Colonic mucosa (tissue), 4 donors: ENCODE measurements around the gene ZNF408. TPM values are rescaled to one million over a fixed set of nuclear protein-coding genes. Genes with fewer than 3 reads are reported as not detected.

Experiments
- DNase-seq: peaks from one replicate; pipeline ENCODE4 v3.0.0-alpha.2; 2020
- H3K27ac ChIP-seq: fragments of 200-600 bp; one replicate; pipeline ENCODE4 v1.8.0; 2021
- H3K27me3 ChIP-seq: fragments of 200-600 bp; one replicate; pipeline ENCODE4 v1.8.0; 2021
- H3K36me3 ChIP-seq: fragments of 200-600 bp; one replicate; pipeline ENCODE4 v1.8.0; 2021
- H3K4me1 ChIP-seq: fragments of 200-600 bp; one replicate; pipeline ENCODE4 v1.8.0; 2021; ENCODE audit warnings: mild to moderate bottlenecking
- H3K4me3 ChIP-seq: fragments of 200-600 bp; one replicate; pipeline ENCODE4 v1.8.0; 2021
- H3K9ac ChIP-seq, 2 donors: one replicate each; pipeline ENCODE4 v1.7.0; 2013; ENCODE audit warnings: control low read depth in 2 of 2, low read depth in 2 of 2, low read length in 2 of 2
- H3K9me3 ChIP-seq: fragments of 200-600 bp; one replicate; pipeline ENCODE4 v1.8.0; 2021
- intact Hi-C: fragments of 100-400 bp; cut with DNase I; formaldehyde crosslinking; loops from one replicate; pipeline ENCODE4 v1.14.1; 2022
- total RNA-seq, 2 donors: library from RNA; stranded (reverse); fragmentation: NEBNext Ultra II Directional in 1 of 2; extraction: Animal tissue kit (Norgen Biotek cat#: 25700) in 1 of 2; gene quantifications; one replicate each; pipeline ENCODE4 v1.2.1, GENCODE V29; 2021
- TF ChIP-seq, protein P1 (sequence below): fragments of 200-600 bp; IDR thresholded peaks from one replicate; pipeline ENCODE4 v1.8.0; 2022; ENCODE audit warnings: antibody characterized with exemption, mild to moderate bottlenecking
- donor health status: healthy.
- donor health status: DM: no; HTN: no; CAD: no.
- donor health status: DM: no; HTN: no; CAD: no.

The ZNF408 gene
- total RNA-seq, 2 donors from 2014 or later = 11.7 to 15.5 TPM

DNA sequence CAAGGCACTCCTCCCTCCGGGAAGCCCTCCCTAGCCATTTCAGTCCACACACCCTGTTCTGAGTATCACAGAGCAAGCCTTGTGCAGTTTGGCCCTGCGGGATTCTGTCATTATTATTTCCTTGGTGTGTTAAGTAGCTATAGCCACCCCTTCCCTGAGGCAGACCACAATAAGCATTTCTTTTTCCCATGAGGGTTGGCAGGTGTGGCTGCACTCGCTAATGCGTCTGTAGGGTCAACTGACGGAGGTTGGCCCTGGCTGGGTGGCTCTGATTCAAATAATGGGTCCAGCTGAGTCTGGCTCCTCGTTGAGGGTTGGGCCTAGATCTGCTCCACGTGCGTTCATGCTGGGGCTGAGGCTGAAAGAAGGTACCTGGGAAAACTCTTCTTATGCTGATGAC lies 23.3 kb downstream of the ZNF408 start:
- TF ChIP-seq, protein P1, sequence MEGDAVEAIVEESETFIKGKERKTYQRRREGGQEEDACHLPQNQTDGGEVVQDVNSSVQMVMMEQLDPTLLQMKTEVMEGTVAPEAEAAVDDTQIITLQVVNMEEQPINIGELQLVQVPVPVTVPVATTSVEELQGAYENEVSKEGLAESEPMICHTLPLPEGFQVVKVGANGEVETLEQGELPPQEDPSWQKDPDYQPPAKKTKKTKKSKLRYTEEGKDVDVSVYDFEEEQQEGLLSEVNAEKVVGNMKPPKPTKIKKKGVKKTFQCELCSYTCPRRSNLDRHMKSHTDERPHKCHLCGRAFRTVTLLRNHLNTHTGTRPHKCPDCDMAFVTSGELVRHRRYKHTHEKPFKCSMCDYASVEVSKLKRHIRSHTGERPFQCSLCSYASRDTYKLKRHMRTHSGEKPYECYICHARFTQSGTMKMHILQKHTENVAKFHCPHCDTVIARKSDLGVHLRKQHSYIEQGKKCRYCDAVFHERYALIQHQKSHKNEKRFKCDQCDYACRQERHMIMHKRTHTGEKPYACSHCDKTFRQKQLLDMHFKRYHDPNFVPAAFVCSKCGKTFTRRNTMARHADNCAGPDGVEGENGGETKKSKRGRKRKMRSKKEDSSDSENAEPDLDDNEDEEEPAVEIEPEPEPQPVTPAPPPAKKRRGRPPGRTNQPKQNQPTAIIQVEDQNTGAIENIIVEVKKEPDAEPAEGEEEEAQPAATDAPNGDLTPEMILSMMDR = no peak
- Histone ChIP-seq H3K4me1 (no peaks in the 10 kb centered on the region), H3K36me3 (no peaks in the 10 kb centered on the region), H3K27ac (no peak overlapping the region), H3K27me3 (no peaks in the 10 kb centered on the region), H3K4me3 (no peak overlapping the region), H3K9ac (no peak overlapping the region), H3K9me3 (no peaks in the 10 kb centered on the region)
- DNase-seq = no peak
- intact Hi-C loops = no loop called here

DNA sequence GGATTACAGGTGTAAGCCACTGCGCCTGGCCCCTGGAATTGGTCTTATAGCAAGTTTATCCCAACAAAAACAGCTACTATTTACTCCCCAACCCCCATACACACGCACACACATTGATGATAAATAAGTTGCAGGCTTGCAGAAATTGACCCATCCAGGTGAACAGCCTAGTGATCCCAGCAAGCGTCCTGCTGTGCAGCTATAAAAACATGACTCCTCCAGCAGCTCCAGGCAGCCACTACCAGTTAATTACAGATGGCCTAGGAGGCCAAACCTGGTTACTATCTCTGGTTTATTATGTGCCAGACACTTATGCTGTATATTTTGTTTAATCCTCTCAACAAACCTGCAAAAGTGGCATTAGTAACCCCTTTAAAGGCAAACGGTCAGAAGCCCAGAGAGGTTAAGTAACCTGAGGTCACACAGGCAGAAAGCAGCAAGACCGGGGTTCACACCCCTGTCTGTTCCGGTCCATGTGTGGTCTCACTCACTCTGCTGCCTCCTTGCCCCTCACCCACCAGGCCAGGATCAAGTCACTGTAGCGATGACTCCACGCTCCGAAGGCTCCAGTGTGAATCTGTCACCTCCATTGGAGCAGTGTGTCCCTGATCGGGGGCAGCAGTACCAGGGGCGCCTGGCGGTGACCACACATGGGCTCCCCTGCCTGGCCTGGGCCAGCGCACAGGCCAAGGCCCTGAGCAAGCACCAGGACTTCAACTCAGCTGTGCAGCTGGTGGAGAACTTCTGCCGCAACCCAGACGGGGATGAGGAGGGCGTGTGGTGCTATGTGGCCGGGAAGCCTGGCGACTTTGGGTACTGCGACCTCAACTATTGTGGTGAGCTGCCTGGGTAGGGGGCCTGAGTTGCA lies 24.7 kb downstream of the ZNF408 start:
- intact Hi-C loops = no loop called here
- H3K9ac ChIP-seq = no peak overlapping the region
- no peaks in the 10 kb centered on the region for H3K36me3 ChIP-seq
- no peak for DNase-seq
- no peaks in the 10 kb centered on the region for H3K9me3 ChIP-seq
- TF ChIP-seq, protein P1 = no peak
- no peak overlapping the region for H3K4me3 ChIP-seq
- no peak overlapping the region for H3K27ac ChIP-seq
- no peaks in the 10 kb centered on the region for H3K27me3 ChIP-seq
- no peaks in the 10 kb centered on the region for H3K4me1 ChIP-seq

- Histone ChIP-seq H3K4me3 (no peak overlapping the region), H3K36me3 (no peaks in the 10 kb centered on the region), H3K27me3 (no peaks in the 10 kb centered on the region), H3K4me1 (no peaks in the 10 kb centered on the region), H3K9ac (peak overlapping the region in 1 of 2 donors; percentile 12), H3K27ac (no peak overlapping the region), H3K9me3 (no peaks in the 10 kb centered on the region)
- intact Hi-C loops = no loop called here
- TF ChIP-seq, protein P1 = no peak
- DNase-seq = no peak
Observed at GRCh38 chr11:46726206-46726862, 25.5 kb downstream of the ZNF408 start.

- Histone ChIP-seq H3K4me1 (no peaks in the 10 kb centered on the region), H3K36me3 (no peaks in the 10 kb centered on the region), H3K9me3 (no peaks in the 10 kb centered on the region), H3K27ac (no peak overlapping the region), H3K4me3 (no peak overlapping the region), H3K27me3 (no peaks in the 10 kb centered on the region), H3K9ac (no peak overlapping the region)
- TF ChIP-seq, protein P1 = no peak
- no peak for DNase-seq
- intact Hi-C loops = no loop called here
Observed at GRCh38 chr11:46727952-46728658, 27.3 kb downstream of the ZNF408 start.

DNA sequence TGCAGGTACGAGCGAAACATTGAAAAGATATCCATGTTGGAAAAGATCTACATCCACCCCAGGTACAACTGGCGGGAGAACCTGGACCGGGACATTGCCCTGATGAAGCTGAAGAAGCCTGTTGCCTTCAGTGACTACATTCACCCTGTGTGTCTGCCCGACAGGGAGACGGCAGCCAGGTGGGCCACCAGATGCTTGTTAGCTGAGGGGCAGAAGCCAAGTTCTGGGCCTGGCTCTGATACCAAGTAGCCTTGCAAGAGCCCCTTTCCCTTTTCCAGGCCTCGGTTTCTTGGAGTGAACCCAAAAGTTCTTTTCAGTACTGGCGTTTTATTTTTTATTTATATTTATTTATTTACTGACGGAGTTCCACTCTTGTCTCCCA lies 27.8 kb downstream of the ZNF408 start:
- Histone ChIP-seq H3K9me3 (no peaks in the 10 kb centered on the region), H3K36me3 (no peaks in the 10 kb centered on the region), H3K9ac (no peak overlapping the region), H3K27me3 (no peaks in the 10 kb centered on the region), H3K4me1 (no peaks in the 10 kb centered on the region), H3K27ac (no peak overlapping the region), H3K4me3 (no peak overlapping the region)
- TF ChIP-seq, protein P1 = no peak
- no peak for DNase-seq
- intact Hi-C loops = no loop called here
